Measurements from ENCODE around the gene BRWD1. TPM values are rescaled to one million over a fixed set of nuclear protein-coding genes. Genes with fewer than 3 reads are reported as not detected.
A peak's percentile ranks its signal among the peaks of the same experiment; 100 is the strongest.

BRWD1 gene
- total RNA-seq, 1 donor, result 54.0 TPM

GRCh38 chr21:39180429-39181019, 132.9 kb downstream of the BRWD1 start:
- peak; percentile 32 for TF ChIP-seq CTCF (IDR thresholded peaks at IDR 0.05; ENCODE audit: insufficient read depth, low read length)
- DNase-seq (ENCODE audit: low read depth), result no peak
- no peak overlapping the region for H3K4me3 ChIP-seq (ENCODE audit: low read depth, low read length)

GRCh38 chr21:39178421-39178820, 135.0 kb downstream of the BRWD1 start:
- no peak overlapping the region for H3K4me3 ChIP-seq (ENCODE audit: low read depth, low read length)
- TF ChIP-seq CTCF (IDR thresholded peaks at IDR 0.05; ENCODE audit: insufficient read depth, low read length), result no peak
- no peak for DNase-seq (ENCODE audit: low read depth)

GRCh38 chr21:39176271-39176709, 137.1 kb downstream of the BRWD1 start:
- TF ChIP-seq CTCF (IDR thresholded peaks at IDR 0.05; ENCODE audit: insufficient read depth, low read length), result no peak
- DNase-seq (ENCODE audit: low read depth), result no peak
- H3K4me3 ChIP-seq (ENCODE audit: low read depth, low read length), result no peak overlapping the region

GRCh38 chr21:39175665-39176064, 137.8 kb downstream of the BRWD1 start:
- no peak for DNase-seq (ENCODE audit: low read depth)
- no peak overlapping the region for H3K4me3 ChIP-seq (ENCODE audit: low read depth, low read length)
- TF ChIP-seq CTCF (IDR thresholded peaks at IDR 0.05; ENCODE audit: insufficient read depth, low read length), result no peak

- peak; percentile 47 for TF ChIP-seq CTCF (IDR thresholded peaks at IDR 0.05; ENCODE audit: insufficient read depth, low read length)
- DNase-seq (ENCODE audit: low read depth), result peak; percentile 43
These were observed 138.3 kb downstream of the BRWD1 start for GRCh38 chr21:39175154-39175553.

GRCh38 chr21:39173716-39174680, 139.4 kb downstream of the BRWD1 start:
- no peak for DNase-seq (ENCODE audit: low read depth)
- no peak overlapping the region for H3K4me3 ChIP-seq (ENCODE audit: low read depth, low read length)
- TF ChIP-seq CTCF (IDR thresholded peaks at IDR 0.05; ENCODE audit: insufficient read depth, low read length), result no peak

More at GRCh38 chr21:39175154-39175553, 138.3 kb downstream of the BRWD1 start:
- no peak overlapping the region for H3K4me3 ChIP-seq (ENCODE audit: low read depth, low read length)

All from fibroblast of the aortic adventitia (primary cell).